GM18867 (cell line): ENCODE results near the gene TMEM218.

Source experiments
- ATAC-seq: cut with Tn5 transposase; IDR thresholded peaks from one replicate; pipeline ENCODE4 v1.9.1; 2021; ENCODE audit warnings: mild to moderate bottlenecking, moderate library complexity; ENCODE audit not compliant: unreplicated experiment

The TMEM218 gene

GRCh38 chr11:125111343-125112207, at the start of gene TMEM218:
Gene TMEM218, minus strand, starts transcription at chr11:125111626. Its CDS starts 9,385 bp downstream, at chr11:125102241.
- ATAC-seq, result peak; percentile 98

GRCh38 chr11:125157953-125158680, 46.7 kb upstream of the TMEM218 start:
- no peak for ATAC-seq

GRCh38 chr11:125157118-125157733, 45.8 kb upstream of the TMEM218 start:
- ATAC-seq, result no peak

- no peak for ATAC-seq
Measured at GRCh38 chr11:125156346-125157117, 45.1 kb upstream of the TMEM218 start.

- no peak for ATAC-seq
Measured at GRCh38 chr11:125155767-125156166, 44.3 kb upstream of the TMEM218 start.

- ATAC-seq, result no peak
Measured at GRCh38 chr11:125155100-125155444, 43.6 kb upstream of the TMEM218 start.

- no peak for ATAC-seq
Measured at GRCh38 chr11:125154378-125155099, 43.1 kb upstream of the TMEM218 start.

- ATAC-seq, result no peak
Measured at GRCh38 chr11:125153837-125154236, 42.4 kb upstream of the TMEM218 start.

GRCh38 chr11:125148743-125149142, 37.3 kb upstream of the TMEM218 start:
- no peak for ATAC-seq

GRCh38 chr11:125148011-125148410, 36.6 kb upstream of the TMEM218 start:
- ATAC-seq, result no peak

GRCh38 chr11:125147280-125147679, 35.9 kb upstream of the TMEM218 start:
- no peak for ATAC-seq

- ATAC-seq, result no peak
Measured at GRCh38 chr11:125146232-125146631, 34.8 kb upstream of the TMEM218 start.

GRCh38 chr11:125141686-125142535, 30.5 kb upstream of the TMEM218 start:
- peak; percentile 65 for ATAC-seq

GRCh38 chr11:125141178-125141577, 29.8 kb upstream of the TMEM218 start:
- ATAC-seq, result no peak

- ATAC-seq, result no peak
Measured at GRCh38 chr11:125140233-125140632, 28.8 kb upstream of the TMEM218 start.

GRCh38 chr11:125139778-125140177, 28.4 kb upstream of the TMEM218 start:
- ATAC-seq, result no peak

- ATAC-seq, result no peak
Measured at GRCh38 chr11:125138966-125139365, 27.5 kb upstream of the TMEM218 start.

GRCh38 chr11:125136001-125136400, 24.6 kb upstream of the TMEM218 start:
- ATAC-seq, result no peak

- ATAC-seq, result no peak
Measured at GRCh38 chr11:125132596-125132995, 21.2 kb upstream of the TMEM218 start.
